Activated gamma-delta T cell treated with Interleukin-2 at 50 U/mL for 16 hours (primary cell): ENCODE data around the gene ST13.
"Not testable (repeated sequence)": the region's sequence is repeated elsewhere in the genome, so short reads cannot be mapped to it uniquely, and the experiment has no call there.

Experiments
- DNase-seq: peaks from one replicate; pipeline ENCODE4 v3.0.0-alpha.2; 2020

The ST13 gene

DNA sequence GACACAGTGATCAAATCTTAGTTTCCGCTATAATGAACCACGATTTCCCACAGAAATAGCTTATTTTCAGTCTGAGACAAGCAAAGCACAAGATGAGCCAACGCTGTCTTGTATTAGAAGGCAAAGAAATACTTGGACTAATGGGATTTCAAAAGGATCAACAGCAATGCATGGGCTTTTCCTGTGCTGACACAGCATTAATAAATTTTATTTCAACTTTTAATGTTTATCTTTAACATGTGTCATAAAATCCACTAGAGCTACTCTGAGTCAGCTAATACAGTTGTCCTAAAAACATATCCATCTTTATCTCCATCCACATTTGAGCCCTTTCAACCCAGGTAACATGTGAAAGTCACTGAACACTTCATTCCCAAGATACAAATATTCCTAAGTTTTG lies 21.8 kb downstream of the ST13 start:
- DNase-seq = no peak

DNA sequence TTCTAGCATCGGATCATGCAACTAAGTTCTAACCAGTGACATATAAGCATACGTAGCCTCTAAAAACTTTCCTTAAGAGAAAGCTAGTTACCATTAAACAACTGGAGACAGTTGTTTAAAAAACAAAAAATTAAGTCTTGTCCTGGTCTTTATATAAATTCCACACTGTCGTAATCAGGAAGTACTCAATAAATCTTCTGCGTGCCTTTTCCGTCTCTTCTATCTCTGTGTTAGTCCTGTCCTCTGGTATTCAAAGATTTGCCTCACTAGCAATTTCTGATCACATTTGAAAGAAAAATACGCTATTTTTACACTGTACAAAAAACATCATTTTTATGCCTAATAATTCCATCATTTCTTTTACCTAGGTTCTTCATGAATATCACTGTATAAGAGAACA lies 27.3 kb downstream of the ST13 start:
- no peak for DNase-seq

DNA sequence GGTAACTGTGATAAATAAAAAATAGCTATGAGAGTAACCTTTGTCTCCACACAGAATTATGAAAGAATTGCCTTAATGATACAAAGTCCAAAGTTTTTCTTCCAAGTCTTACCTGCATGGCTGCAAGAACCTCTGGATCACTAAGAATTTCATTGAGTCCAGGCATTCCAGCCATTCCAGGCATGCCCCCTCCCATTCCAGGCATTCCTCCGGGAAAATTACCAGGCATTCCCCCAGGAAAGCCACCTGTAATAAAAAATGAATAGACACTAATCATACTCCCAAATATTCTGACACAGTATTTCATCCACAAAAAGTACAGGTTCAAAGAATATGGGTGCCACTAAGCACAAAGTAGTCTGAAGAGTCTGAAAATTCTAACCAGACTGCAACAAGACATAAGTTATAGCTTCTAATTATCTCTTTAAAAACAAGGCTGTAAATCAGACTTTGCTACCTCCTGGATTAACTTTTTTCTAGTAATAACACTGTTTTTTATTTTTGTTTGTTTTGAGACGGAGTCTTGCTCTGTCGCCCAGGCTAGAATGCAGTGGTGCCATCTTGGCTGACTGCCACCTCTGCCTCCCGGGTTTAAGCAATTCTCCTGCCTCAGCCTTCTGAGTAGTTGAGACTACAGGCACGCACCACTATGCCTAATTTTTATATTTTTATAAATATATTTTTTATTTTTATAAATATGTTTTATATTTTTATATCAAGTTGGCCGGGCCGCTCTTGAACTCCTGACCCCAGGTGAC lies 29.3 kb downstream of the ST13 start:
- no peak for DNase-seq

DNA sequence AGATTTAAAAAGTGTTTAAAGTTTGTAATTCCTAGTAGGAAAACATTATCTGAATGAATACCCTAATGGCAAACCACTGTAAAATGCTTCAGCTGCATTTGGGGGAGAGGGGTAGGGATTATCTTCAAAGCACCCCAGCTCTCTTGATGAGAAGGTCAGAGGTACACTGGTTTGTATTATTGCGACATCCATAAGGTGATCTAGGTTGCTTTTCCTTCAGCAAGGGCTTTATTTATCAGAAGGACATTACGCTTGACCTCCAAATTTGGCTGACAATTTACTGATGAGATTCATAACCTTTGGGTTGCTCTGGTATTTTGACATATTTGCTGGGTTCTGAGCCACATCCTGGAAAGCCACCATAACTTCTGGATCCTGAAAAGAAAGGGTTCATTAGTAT lies 30.1 kb downstream of the ST13 start:
- not testable (repeated sequence) for DNase-seq

DNA sequence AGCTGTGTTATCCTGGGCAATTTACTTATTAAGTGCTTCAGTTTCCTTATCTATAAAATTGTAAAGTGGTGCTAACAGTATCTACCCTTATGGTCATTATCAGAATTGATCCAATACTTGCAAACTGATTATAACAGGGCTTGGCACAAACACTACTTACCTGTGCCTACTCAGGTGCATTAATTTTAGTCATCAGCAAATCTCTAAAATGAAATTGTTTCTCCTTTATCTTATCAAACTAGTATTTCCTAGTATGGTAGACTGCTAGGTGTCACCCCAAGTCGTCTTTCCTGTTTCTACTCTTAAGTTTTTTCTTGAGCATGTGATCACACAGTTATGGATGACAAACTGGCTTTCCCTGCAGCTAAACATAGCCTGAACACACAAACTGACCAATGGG lies 33.0 kb downstream of the ST13 start:
- no peak for DNase-seq

DNA sequence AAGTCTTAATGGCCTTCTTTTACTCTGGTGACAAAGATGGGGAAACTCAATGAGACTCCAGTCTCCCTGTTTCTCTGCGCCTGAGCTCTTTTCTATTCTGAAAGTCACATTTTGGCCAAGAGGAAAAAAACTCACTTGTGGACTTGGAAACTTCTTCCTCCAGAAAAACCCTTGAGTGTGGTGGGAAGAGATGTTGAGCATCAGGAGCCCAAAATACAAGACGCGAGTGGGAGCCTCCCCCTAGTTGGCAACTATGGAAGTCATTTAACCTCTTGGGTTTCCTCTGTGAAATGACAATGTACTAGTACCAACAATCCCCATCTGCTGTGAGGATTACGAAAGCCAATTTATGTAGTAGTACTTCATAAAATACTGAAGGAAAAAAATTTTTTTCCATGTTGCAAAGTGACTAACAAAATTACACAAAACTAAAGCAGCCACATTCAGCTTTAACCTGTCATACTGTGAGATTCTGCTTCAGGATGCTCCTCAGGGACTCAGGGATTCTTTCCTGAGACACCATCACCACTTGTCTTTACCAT lies 36.8 kb downstream of the ST13 start:
- DNase-seq = no peak

DNA sequence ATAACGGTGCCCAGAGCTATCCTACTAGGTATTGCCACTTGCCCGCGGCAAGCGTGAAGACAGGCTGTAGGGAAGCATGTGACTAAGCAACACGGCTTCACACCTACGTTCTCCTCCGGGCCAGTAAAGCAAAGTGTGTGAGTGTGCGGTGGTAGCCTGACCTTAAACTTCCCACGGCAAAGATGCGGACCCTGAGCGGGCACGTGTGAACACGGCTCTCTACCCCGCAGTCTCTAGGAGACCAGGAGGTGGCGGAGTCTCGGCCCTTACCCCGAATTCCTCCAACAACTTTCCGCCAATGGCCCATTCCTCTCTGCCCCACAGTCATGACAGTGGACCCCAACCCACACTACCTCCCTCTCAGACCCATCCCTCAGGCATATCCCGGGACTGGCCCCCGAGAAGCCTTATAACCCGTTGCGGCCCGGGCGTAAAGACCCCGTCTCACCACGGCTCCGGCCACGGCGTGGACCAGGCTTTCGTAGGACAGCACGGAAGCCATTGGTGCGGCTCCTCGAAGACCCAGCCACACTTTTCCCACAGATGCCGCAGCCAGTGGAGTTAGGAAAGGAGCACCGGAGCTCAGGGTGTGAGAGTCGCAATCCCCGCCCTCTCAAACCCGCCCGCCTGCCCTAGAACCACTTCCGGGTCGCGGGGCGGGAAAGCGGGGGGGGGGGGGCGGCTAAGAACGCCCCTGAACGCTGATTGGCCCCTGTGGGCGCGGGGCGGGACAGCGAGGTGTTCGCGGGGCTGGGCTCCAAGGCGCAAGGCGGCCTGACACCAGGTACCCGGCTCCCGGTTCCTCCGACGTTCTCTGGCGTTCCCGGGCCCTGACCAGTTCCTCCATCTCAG lies 37.5 kb downstream of the ST13 start, which contains the start of gene SLC25A17:
SLC25A17 (minus strand) TSS at position 600 of the 852 bp plus-strand sequence; CDS start at position 502, 98 bp downstream.
- peak; percentile 89 for DNase-seq

DNA sequence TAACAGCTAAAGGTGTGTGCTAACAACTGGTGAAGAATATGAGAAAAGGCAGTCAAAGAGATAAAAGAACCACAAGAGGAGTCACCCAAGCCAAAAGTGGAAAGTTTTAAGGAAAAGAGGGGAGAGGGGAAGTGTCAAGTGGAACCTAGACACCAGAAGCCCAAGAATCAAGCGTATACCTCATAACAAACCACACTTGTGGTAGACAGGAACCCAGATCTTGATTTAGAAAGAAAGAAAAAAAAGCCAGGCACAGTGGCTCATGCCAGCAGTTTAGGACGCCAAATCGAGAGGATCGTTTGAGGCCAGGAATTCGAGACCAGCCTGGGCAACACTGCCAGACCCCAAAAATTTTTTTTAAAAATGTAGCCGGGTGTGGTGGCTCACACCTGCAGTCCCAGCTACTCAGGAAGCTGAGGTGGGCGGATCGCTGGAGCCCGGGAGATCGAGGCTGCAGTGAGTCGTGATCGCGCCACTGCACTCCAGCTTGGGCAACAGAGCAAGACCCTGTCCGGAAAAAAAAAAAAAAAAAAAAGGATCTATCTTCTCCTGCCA lies 38.2 kb downstream of the ST13 start:
- no peak for DNase-seq

DNA sequence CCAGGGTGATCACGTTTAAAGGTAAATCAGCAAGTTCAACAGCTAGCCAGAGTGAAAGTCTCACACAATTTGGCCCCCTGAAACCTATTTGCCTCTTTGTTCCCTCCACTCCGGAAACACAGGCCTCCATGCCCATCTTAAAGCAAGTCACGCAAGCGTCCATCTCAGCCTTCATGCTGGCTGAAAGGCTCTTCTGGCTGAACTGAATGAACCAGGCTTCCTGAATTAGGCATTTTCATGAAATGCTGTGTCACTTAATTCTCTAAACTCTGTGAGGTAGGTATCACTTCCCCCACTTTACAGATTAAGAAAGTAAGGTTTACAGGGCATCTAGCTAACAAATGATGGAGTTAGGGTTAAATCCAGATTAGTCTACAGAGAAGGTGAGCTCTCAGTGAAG lies 38.7 kb downstream of the ST13 start:
- DNase-seq = no peak

DNA sequence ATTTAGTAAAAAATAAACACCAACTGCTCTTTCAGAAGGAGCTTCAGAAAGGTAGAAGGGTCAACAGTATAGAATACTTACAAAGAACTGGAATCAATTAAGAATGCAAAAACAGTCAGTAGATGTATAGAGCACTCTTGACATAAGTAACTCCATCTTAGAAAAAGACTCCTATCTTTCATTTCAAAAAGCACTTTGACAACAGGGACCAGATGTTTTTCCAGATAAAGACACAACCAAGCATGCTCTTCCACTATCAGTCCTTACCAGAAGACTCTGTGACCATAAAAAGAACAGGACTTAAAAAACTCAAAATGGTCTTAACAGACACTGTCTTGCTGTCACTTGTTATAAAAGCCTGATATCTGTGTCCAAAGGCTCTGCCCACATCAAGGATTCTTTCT lies 42.5 kb downstream of the ST13 start:
- DNase-seq = no peak

DNA sequence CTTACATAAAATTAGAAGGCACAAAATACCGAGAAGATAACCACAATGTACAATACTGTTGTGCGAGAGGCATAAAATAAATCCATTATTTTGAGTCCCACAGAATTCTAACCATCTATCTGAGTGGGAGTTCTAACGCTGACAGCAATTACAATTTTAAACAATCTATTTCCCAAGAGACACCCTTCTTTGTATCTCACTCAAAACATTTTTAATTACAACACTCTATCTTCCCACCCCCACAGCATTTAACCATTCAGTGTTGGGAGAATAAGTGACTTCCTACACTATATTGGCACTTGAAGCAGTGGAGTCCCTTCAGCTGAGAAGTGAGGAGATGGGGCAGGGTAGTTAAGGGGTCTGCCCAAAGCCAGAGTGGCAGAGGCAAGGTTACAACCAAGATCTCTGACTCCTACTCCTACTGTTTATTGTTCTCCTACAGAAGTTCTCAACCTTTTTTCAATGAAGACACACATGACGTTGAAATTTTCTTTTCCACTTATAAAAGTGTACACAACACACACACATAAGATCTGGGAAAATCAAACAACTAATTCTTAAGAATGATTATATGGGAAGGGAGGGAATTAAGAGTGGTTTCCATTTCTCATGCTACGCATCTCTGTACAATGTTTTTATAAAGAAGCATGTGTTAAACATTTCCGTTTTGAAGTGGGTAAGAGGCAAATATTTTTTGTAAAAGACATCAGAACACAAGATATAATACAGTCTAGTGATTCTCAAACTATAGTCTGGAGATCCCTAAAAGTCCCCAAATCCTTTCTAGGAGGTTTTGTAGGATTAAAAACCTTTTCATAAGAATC lies 48.2 kb downstream of the ST13 start:
- no peak for DNase-seq

DNA sequence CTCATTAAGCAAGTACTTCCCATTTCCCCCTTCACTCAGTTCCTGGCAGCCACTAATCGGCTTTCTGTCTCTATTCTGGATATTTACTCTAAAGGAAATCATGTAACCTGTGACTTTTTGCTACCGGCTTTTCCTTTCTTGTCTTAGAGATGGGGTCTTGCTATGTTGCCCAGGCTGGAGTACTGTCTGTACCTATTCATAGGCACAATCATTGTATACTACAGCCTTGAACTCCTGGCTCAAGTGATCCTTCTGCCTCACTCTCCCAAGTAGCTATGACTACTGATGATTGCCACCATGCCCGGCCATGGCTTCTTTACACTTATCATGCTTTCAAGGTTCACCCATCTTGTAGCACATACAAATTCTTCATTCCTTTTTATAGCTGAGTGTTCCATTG lies 49.7 kb downstream of the ST13 start:
- DNase-seq = no peak

DNA sequence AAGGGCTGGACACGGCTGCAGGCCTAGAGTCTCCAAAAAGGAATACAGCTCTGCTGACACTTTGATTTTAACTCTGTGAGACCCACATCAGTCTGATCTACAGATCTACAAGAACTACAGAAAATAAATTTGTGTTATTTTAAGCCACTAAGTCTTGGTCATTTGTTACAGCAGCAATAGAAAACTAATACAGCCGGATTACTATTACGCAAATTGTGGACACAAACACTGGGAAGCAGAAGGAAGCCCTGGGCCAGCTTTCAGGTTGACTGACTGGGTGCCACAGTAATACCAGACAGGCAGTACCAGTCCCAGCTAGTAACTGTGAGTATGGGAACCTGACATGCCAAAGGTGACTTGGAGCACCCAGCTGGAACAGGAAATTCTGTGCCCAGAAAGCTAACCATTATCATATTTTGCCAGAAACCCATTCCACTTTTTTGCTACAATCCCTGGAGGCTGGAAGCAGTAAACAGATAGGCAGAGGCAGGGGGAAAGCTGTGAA lies 50.7 kb downstream of the ST13 start:
- DNase-seq = no peak

DNA sequence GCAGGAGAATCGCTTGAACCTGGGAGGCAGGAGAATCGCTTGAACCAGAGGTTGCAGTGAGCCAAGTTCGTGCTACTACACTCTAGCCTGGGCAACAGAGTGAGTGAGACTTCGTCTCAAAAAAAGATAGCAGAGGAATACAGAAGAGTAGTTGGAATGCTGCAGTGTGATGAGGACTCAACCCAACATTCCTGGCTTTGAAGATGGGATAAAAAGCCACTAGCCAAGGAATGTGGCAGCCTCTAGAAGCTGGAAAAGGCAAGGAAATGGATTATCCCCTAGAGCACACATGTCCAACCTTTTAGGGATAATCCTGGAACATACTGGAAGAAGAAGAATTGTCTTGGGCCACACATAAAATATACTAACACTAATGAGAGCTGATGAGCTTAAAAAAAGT lies 51.2 kb downstream of the ST13 start:
- DNase-seq = no peak

DNA sequence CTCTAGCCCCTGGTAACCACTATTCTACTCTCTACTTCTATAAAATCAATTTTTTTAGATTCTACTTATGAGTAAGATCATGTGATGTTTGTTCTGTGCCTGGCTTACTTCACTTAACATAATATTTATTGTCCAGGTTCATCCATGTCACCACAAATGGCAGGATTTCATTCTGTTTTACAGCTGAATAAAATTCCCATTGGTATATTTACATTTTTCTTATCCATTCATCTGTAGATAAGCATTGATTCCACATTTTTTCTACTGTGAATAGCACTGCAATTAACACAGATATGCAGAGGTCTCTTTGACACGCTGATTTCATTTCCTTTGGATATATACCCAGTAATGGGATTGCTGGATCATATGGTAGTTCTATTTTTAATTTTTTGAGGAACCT lies 53.1 kb downstream of the ST13 start:
- no peak for DNase-seq

DNA sequence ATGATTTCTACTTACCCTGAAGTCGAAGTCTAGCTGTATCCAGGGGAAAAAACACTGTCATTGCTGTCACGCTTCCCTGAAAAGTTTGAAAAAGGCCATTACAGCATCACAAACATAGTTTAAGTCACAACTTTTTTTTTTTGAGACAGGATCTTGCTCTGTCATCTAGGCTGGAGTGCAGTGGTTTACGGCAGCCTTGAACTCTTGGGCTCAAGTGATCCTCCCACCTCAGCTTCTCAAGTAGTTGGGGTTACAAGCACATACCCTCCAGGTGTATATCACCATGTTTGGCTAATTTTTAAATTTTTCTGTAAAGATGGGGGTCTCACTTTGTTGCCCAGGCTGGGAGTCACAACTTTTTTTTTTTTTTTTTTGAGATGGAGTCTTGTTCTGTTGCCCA lies 57.4 kb downstream of the ST13 start:
- DNase-seq = no peak

DNA sequence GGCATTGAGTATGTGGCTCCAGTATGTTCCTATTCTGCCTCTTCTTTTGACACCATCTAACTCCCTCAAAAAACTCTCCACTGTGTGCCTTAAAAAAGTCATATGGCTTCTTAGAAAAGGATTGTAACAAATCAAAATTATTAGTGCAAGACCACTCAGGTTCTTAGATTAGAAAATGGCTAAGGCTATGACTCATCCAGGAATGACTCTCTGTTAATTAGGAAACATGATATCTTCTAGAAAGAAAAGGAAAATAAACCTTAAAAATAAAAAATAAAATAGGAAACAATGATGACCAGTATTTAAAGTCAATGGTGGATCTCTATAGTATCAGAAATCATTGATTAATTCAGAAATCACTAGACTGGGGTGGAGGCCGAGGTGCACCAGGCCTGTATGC lies 59.0 kb downstream of the ST13 start:
- DNase-seq = no peak

DNA sequence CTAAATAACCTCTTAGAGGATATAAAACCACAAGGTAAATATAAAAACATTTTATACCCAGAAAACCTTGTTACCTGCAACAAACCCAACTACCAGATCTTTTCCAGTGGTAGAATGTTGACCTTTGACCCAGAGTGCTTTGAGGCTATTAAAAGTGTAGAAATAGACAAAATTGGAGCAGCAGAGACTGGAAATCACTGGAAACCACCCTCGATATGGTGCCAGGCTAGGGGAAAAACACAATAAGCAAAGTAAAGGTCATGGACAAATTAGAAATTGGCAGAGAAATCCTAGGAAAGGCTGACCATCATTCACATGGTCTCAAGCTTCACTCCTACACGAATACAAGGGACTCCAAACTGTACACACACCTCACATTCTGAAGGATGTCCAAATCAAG lies 64.0 kb downstream of the ST13 start:
- DNase-seq = no peak

DNA sequence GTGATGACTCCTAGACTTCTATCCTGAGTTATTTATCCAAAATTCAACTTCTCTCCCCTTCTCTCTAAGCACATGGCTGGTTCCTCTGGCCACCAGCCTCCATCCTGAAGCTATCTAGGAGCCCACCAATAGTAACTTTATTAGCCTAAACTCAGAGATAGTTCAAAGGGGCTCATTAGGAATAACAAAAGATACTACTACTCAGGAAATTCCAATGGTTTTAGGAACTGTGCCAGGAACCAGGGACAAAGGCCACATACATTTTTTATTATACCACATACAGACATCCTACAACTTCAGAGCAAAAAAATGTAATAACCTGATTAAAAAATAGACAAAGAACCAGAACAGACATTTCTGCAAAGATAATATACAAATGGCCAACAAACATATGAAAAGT lies 65.2 kb downstream of the ST13 start:
- no peak for DNase-seq

DNA sequence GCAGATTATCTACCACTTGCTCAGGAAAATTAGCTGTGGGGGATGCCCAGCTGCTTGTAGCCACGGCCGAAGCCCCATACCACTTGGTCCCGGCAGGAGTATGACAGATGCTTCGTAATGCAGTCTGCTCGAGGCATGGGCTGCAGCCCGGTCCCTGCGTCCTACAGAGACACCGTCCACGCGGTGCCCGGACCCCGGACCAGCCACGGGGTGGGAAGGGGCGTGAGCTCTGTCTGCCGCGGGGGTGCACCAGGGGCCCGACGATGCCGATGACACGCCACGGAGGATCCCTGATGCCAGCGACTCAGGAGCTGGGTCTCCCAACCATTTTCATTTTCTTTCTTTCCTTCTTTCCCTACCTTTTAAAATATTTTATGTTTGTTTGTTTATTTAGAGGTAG lies 67.3 kb downstream of the ST13 start:
- no peak for DNase-seq

DNA sequence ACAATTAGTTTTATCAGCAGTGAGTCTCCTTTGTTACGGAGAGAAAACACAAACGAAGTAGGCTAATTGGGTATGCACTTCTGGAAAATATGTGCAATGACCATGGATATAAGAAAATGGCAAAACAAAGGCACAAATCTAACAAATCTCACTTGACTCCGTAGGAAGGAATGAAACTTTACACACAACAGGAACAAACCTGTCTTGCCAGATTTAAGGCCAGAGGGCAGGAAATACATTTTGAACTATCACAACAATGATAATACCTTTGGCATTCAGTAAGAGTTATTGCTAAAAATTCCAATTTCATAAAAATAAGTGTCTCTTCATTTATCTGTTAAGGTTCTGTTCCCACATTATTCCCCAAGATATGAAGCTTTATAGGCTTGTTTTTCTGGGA lies 73.9 kb downstream of the ST13 start:
- DNase-seq = no peak

DNA sequence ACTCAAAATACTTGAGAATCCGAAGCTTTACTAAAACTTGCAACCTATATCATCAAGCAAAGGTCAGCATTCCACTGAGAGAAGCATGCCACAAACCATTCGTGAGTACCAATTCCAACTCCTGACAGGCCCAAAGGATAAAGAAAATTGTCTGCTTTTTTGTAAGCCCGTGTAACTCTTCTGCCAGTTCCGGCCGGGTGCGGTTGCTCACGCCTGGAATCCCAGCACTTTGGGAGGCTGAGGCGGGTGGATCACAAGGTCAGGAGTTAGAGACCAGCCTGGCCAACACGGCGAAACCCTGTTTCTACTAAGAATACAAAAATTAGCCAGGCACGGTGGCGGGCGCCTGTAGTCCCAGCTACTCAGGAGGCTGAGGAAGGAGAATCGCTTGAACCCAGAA lies 74.7 kb downstream of the ST13 start:
- DNase-seq = not testable (repeated sequence)
